Trophoblast cell (in vitro differentiated cells and primary cell): ENCODE results near the gene TOX2.

ENCODE experiments used
- DNase-seq, 2 donors: peaks; one replicate each; pipeline ENCODE4 v3.0.0-alpha.2; 2016
- H2AFZ ChIP-seq: 2 replicates; pipeline ENCODE4 v1.6.1; 2013; ENCODE audit warnings: low read length, moderate library complexity, mild to moderate bottlenecking; ENCODE audit not compliant: insufficient read depth, poor library complexity
- H2AK5ac ChIP-seq: 2 replicates; pipeline ENCODE4 v1.6.1; 2013; ENCODE audit warnings: mild to moderate bottlenecking, low read length
- H2BK120ac ChIP-seq: 2 replicates; pipeline ENCODE4 v1.6.1; 2013; ENCODE audit warnings: low read length, mild to moderate bottlenecking, moderate library complexity; ENCODE audit not compliant: insufficient read depth, poor library complexity
- H2BK12ac ChIP-seq: 2 replicates; pipeline ENCODE4 v1.6.1; 2013; ENCODE audit warnings: mild to moderate bottlenecking, low read length, moderate library complexity
- H2BK5ac ChIP-seq: 2 replicates; pipeline ENCODE4 v1.6.1; 2013; ENCODE audit warnings: low read length, low read depth, moderate library complexity, mild to moderate bottlenecking; ENCODE audit not compliant: poor library complexity
- H3K14ac ChIP-seq: 2 replicates; pipeline ENCODE4 v1.6.1; 2013; ENCODE audit warnings: mild to moderate bottlenecking, low read length
- H3K18ac ChIP-seq: 2 replicates; pipeline ENCODE4 v1.6.1; 2013; ENCODE audit warnings: mild to moderate bottlenecking, low read length
- H3K23ac ChIP-seq: 2 replicates; pipeline ENCODE4 v1.6.1; 2013; ENCODE audit warnings: low read length
- H3K27ac ChIP-seq: 2 replicates; pipeline ENCODE4 v1.5.1; 2013; ENCODE audit warnings: low read depth, mild to moderate bottlenecking, inconsistent platforms, low read length, moderate library complexity
- H3K27me3 ChIP-seq: 2 replicates; pipeline ENCODE4 v1.6.1; 2013; ENCODE audit warnings: inconsistent platforms, mild to moderate bottlenecking, low read length, moderate library complexity; ENCODE audit not compliant: insufficient read depth
- H3K36me3 ChIP-seq, 2 experiments: 1 replicate in 1 of 2; 2 replicates in 1 of 2; pipeline ENCODE4 v1.6.1; 2013; ENCODE audit warnings: low read length in 2 of 2, mild to moderate bottlenecking in 2 of 2, moderate library complexity in 1 of 2; ENCODE audit not compliant: insufficient read depth in 2 of 2, control insufficient read depth in 1 of 2
- H3K4ac ChIP-seq: 2 replicates; pipeline ENCODE4 v1.6.1; 2013; ENCODE audit warnings: low read depth, mild to moderate bottlenecking, low read length, moderate library complexity
- H3K4me1 ChIP-seq, 2 experiments: 1 replicate in 1 of 2; 2 replicates in 1 of 2; pipeline ENCODE4 v1.6.1; 2013; ENCODE audit warnings: low read length in 2 of 2, mild to moderate bottlenecking in 2 of 2, moderate library complexity in 1 of 2; ENCODE audit not compliant: insufficient read depth in 2 of 2, control insufficient read depth in 1 of 2
- H3K4me2 ChIP-seq: 2 replicates; pipeline ENCODE4 v1.6.1; 2013; ENCODE audit warnings: inconsistent platforms, mild to moderate bottlenecking, low read length, moderate library complexity
- H3K4me3 ChIP-seq: 2 replicates; pipeline ENCODE4 v1.5.1; 2013; ENCODE audit warnings: mild to moderate bottlenecking, low read depth, low read length, inconsistent platforms
- H3K79me1 ChIP-seq: one replicate; pipeline ENCODE4 v1.6.1; 2013; ENCODE audit warnings: low read length
- H3K79me2 ChIP-seq: 2 replicates; pipeline ENCODE4 v1.6.1; 2013; ENCODE audit warnings: low read length, mild to moderate bottlenecking; ENCODE audit not compliant: control insufficient read depth, insufficient read depth, poor library complexity
- H3K9ac ChIP-seq: 2 replicates; pipeline ENCODE4 v1.6.1; 2013; ENCODE audit warnings: mild to moderate bottlenecking, low read length
- H3K9me3 ChIP-seq: 2 replicates; pipeline ENCODE4 v1.6.1; 2013; ENCODE audit warnings: low read depth, mild to moderate bottlenecking, control low read depth, inconsistent platforms, low read length; ENCODE audit not compliant: insufficient read depth
- H4K12ac ChIP-seq: 2 replicates; pipeline ENCODE4 v1.6.1; 2013; ENCODE audit warnings: low read depth, mild to moderate bottlenecking, low read length, moderate library complexity
- H4K8ac ChIP-seq: 2 replicates; pipeline ENCODE4 v1.6.1; 2013; ENCODE audit warnings: low read depth, mild to moderate bottlenecking, low read length, moderate library complexity
- H4K91ac ChIP-seq: one replicate; pipeline ENCODE4 v1.6.1; 2013; ENCODE audit warnings: low read depth, mild to moderate bottlenecking, low read length, moderate library complexity
- WGBS: extraction: QIAGEN DNeasy Blood & Tissue Kit; methylation state at CpG from one replicate; pipeline ENCODE4 v1.1.7; 2013; ENCODE audit warnings: missing lambda C conversion rate; ENCODE audit not compliant: insufficient read length, insufficient coverage; ENCODE audit errors: extremely low coverage; 5-methylcytosine and 5-hydroxymethylcytosine counted together

TOX2 gene

DNA sequence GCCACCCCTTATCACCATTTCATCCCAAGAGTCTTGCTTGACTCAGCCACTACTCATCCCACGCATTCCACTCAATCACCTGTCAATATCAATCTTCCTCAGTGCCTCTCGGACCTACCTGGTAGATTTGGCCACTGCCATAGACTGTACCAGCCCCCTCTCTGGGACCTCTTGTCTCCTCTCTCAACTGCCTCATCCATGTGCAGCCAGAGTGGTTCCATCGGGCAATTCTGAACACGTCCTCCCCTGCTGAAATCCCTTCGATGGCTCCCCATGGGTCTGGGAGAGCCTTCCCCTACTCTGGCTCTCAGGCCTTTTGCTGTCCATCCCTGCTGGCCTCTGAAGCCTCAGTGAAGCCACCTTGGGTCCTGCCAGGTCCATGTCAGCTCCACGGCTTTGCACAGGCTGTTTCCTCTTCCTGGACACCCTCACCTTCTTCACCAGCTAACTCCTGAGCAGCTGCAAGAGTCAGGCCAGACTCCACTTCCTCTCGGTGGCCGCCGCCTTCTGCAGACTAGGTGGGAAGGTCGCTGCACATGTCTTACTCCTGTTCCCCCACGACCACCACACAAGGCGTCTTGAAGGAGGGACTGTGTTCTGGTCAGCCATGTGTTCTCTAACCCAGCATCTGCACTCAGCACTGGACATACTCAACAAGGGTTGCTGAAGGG, 120.4 kb downstream of the TOX2 start:
- Histone ChIP-seq H3K14ac (no peak overlapping the region), H3K27me3 (no peaks in the 10 kb centered on the region)
- no peak for DNase-seq

GRCh38 chr20:44035924-44036323, 121.3 kb downstream of the TOX2 start:
- no peaks in the 10 kb centered on the region for H3K4me1 ChIP-seq
- no peak overlapping the region for H3K27ac ChIP-seq
- no peak overlapping the region for H3K18ac ChIP-seq
- H2BK12ac ChIP-seq: no peak overlapping the region
- no peak overlapping the region for H3K14ac ChIP-seq
- no peaks in the 10 kb centered on the region for H3K27me3 ChIP-seq
- H2BK120ac ChIP-seq: no peak overlapping the region
- no peaks in the 10 kb centered on the region for H3K36me3 ChIP-seq
- H4K12ac ChIP-seq: no peak overlapping the region
- H4K91ac ChIP-seq: no peak overlapping the region
- no peak for DNase-seq
- H3K4ac ChIP-seq: no peak overlapping the region
- H3K23ac ChIP-seq: no peak overlapping the region
- H3K79me1 ChIP-seq: no peaks in the 10 kb centered on the region
- no peak overlapping the region for H2BK5ac ChIP-seq
- no peak overlapping the region for H3K9ac ChIP-seq
- no peak overlapping the region for H2AK5ac ChIP-seq
- no peak overlapping the region for H2AFZ ChIP-seq
- H4K8ac ChIP-seq: no peak overlapping the region
- no CpG with 5 or more reads among the region's 8 CpGs for WGBS
- no peaks in the 10 kb centered on the region for H3K79me2 ChIP-seq
- H3K9me3 ChIP-seq: peaks cover 2% of the 10 kb centered on the region
- H3K4me2 ChIP-seq: no peak overlapping the region
- no peak overlapping the region for H3K4me3 ChIP-seq

More for the DNA sequence above, 120.4 kb downstream of the TOX2 start:
- Histone ChIP-seq H3K9ac (no peak overlapping the region), H3K23ac (no peak overlapping the region), H3K4ac (no peak overlapping the region), H4K8ac (no peak overlapping the region), H2BK5ac (no peak overlapping the region), H3K9me3 (peaks cover 2% of the 10 kb centered on the region), H3K4me3 (no peak overlapping the region), H2BK12ac (no peak overlapping the region), H2AK5ac (no peak overlapping the region), H3K79me1 (no peaks in the 10 kb centered on the region), H3K4me1 (no peaks in the 10 kb centered on the region), H4K12ac (no peak overlapping the region), H3K18ac (no peak overlapping the region), H3K27ac (no peak overlapping the region), H2AFZ (no peak overlapping the region), H3K36me3 (no peaks in the 10 kb centered on the region), H3K79me2 (no peaks in the 10 kb centered on the region), H4K91ac (no peak overlapping the region), H3K4me2 (no peak overlapping the region), H2BK120ac (no peak overlapping the region)
- WGBS: no CpG with 5 or more reads among the region's 12 CpGs

GRCh38 chr20:44036441-44036840, 121.8 kb downstream of the TOX2 start:
- H3K14ac ChIP-seq: no peak overlapping the region
- no peak overlapping the region for H4K8ac ChIP-seq
- DNase-seq: no peak
- WGBS: no CpG with 5 or more reads among the region's 4 CpGs
- H3K23ac ChIP-seq: no peak overlapping the region
- no peaks in the 10 kb centered on the region for H3K4me1 ChIP-seq
- no peak overlapping the region for H3K18ac ChIP-seq
- H3K36me3 ChIP-seq: no peaks in the 10 kb centered on the region
- H2BK5ac ChIP-seq: no peak overlapping the region
- H2AK5ac ChIP-seq: no peak overlapping the region
- H3K9me3 ChIP-seq: peaks cover 2% of the 10 kb centered on the region
- no peaks in the 10 kb centered on the region for H3K27me3 ChIP-seq
- no peak overlapping the region for H2BK120ac ChIP-seq
- H3K79me2 ChIP-seq: no peaks in the 10 kb centered on the region
- H3K4me3 ChIP-seq: no peak overlapping the region
- no peak overlapping the region for H2BK12ac ChIP-seq
- no peak overlapping the region for H3K27ac ChIP-seq
- no peak overlapping the region for H4K91ac ChIP-seq
- no peak overlapping the region for H4K12ac ChIP-seq
- H3K4ac ChIP-seq: no peak overlapping the region
- no peak overlapping the region for H3K4me2 ChIP-seq
- no peak overlapping the region for H3K9ac ChIP-seq
- no peak overlapping the region for H2AFZ ChIP-seq
- H3K79me1 ChIP-seq: no peaks in the 10 kb centered on the region

GRCh38 chr20:44038681-44039123, 124.0 kb downstream of the TOX2 start:
- no CpG with 5 or more reads among the region's 15 CpGs for WGBS
- H3K36me3 ChIP-seq: no peaks in the 10 kb centered on the region
- H3K79me1 ChIP-seq: no peaks in the 10 kb centered on the region
- H4K12ac ChIP-seq: no peak overlapping the region
- H4K91ac ChIP-seq: no peak overlapping the region
- no peaks in the 10 kb centered on the region for H3K4me1 ChIP-seq
- H3K4ac ChIP-seq: no peak overlapping the region
- H3K27ac ChIP-seq: no peak overlapping the region
- no peak overlapping the region for H3K4me2 ChIP-seq
- no peak for DNase-seq
- no peak overlapping the region for H2AK5ac ChIP-seq
- H3K27me3 ChIP-seq: no peaks in the 10 kb centered on the region
- no peak overlapping the region for H2AFZ ChIP-seq
- H3K9ac ChIP-seq: no peak overlapping the region
- H3K4me3 ChIP-seq: no peak overlapping the region
- H2BK120ac ChIP-seq: no peak overlapping the region
- H2BK12ac ChIP-seq: no peak overlapping the region
- H3K23ac ChIP-seq: no peak overlapping the region
- peaks cover 2% of the 10 kb centered on the region for H3K9me3 ChIP-seq
- no peak overlapping the region for H4K8ac ChIP-seq
- H3K79me2 ChIP-seq: no peaks in the 10 kb centered on the region
- no peak overlapping the region for H3K14ac ChIP-seq
- no peak overlapping the region for H3K18ac ChIP-seq
- H2BK5ac ChIP-seq: no peak overlapping the region
